ENCODE results near the gene SPATA20.

Gene SPATA20

DNA sequence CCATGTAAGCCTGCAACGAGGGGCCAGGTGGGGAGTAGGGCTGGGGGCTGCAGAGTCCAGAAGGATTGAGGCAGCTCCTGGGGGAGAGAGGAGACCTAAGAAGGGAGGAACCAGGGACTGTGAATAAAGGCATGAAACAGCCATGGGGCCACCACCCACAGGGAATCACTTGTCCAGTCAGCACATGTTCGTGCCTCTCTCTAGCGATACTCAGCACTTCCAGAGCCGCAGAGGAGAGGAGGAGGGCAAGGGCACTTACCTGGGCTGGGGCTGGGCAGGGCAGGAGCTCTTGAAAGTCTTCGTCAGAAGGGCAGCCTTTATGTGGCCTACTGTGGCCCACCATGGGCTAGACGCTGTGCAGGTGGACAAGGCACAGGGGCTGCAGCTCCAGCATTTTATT lies 37.8 kb downstream of the SPATA20 start:
- TF ChIP-seq, protein P1, sequence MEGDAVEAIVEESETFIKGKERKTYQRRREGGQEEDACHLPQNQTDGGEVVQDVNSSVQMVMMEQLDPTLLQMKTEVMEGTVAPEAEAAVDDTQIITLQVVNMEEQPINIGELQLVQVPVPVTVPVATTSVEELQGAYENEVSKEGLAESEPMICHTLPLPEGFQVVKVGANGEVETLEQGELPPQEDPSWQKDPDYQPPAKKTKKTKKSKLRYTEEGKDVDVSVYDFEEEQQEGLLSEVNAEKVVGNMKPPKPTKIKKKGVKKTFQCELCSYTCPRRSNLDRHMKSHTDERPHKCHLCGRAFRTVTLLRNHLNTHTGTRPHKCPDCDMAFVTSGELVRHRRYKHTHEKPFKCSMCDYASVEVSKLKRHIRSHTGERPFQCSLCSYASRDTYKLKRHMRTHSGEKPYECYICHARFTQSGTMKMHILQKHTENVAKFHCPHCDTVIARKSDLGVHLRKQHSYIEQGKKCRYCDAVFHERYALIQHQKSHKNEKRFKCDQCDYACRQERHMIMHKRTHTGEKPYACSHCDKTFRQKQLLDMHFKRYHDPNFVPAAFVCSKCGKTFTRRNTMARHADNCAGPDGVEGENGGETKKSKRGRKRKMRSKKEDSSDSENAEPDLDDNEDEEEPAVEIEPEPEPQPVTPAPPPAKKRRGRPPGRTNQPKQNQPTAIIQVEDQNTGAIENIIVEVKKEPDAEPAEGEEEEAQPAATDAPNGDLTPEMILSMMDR (IDR thresholded peaks at IDR 0.05; ENCODE audit: low read depth, low read length, missing control alignments): no peak
- H3K4me3 ChIP-seq (ENCODE audit: low read depth, low read length): no peak overlapping the region
- DNase-seq (ENCODE audit: low read depth): no peak

DNA sequence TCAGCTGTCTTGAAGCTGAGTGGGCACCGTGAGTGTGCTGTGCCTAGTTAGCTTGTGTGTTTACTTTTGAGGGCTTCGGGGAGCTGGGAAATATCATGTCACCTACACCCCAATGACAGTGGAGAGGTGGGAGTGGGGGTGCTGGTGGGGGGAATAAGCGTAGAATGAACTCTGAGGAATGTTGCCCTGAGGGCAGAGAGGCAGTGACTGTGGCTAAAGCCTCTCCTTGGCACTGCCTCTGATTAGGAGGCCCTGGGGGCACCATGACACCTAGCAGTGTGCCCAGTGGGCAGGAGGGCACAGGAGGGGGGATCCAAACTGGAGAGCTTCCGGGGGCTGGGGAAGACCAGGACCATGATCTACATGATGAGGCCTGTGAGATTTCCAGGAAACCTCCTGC lies 38.4 kb downstream of the SPATA20 start:
- no peak for DNase-seq (ENCODE audit: low read depth)
- TF ChIP-seq, protein P1 (IDR thresholded peaks at IDR 0.05; ENCODE audit: low read depth, low read length, missing control alignments): no peak
- H3K4me3 ChIP-seq (ENCODE audit: low read depth, low read length): no peak overlapping the region

DNA sequence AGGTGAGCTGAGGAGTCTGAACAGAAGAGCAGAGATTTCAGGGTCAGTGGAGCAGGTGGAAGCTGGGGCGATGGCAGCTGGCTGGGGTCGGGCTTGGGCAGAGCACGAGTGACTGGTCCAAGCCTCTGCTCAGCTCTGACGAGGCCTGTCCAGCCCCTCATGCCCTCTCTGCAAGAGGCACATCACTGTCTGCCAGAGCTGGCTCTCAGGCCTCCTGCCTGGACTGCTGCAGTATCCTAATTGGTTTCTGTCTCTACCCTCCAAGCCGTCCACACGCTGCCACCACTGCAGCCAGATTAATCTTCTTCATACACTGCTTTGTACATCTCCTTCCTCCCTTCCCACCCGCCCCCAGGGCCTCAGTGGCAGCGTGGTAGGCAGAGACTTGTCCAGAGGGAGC lies 38.9 kb downstream of the SPATA20 start:
- TF ChIP-seq, protein P1 (IDR thresholded peaks at IDR 0.05; ENCODE audit: low read depth, low read length, missing control alignments): no peak
- no peak overlapping the region for H3K4me3 ChIP-seq (ENCODE audit: low read depth, low read length)
- no peak for DNase-seq (ENCODE audit: low read depth)

DNA sequence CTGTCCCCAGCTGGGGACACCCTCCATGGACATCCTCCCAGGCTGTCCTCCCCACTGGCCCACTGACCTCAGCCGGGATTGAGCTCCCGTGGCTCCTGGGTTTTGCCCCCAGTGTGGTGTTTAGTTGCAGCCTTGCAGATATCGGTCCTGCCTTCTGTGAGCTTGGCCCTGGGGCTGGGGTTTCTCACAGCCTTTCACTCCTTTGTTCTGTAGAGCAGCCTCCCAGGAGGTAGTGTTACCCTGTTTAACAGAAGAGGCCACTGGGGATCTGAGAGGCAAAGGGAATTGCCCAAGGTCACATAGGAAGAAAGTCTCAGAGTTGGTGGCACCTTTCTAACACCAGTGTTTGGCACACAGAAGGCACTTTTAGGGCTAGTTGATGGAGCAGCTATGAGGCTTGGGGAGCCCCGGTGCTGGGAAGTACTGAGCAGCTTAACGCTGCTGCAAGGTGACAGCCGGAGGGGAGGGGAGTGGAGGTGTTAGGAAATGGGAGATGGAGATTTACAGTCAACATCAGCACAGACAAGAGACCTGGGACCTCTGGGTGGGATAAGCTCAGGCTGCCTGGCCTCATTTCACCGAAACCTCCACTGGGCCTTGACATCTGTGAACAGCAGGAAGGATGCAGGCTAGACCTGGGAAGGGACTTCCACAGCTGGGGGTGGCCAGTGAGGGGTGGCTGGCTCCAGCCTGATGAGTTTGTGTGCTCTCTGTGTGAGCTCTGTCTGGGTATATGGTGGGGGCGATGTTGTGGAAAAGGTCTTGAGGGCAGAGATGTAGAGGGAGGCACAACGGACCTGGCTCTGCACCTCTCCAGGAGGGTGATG lies 39.7 kb downstream of the SPATA20 start:
- TF ChIP-seq, protein P1 (IDR thresholded peaks at IDR 0.05; ENCODE audit: low read depth, low read length, missing control alignments): no peak
- H3K4me3 ChIP-seq (ENCODE audit: low read depth, low read length): no peak overlapping the region
- no peak for DNase-seq (ENCODE audit: low read depth)

DNA sequence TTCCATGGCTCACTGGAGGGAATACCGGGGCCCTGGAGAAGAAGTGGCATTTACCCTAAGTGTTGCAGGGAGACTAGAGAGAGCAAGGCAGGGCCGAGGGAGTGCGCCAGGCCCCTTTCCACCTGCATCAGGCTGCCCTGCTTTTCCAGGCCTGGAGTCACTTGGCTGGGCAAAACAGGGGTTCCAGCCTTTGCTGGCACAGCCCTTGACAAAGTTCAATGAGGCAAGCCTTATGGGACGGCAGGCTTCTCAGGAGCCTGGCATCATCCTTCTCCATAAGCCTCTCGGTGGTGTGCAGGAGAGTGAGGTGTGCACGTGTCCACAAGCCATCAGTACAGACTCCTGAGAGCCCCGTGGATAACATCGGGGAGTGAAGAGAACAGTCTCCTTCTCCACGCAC lies 40.6 kb downstream of the SPATA20 start:
- no peak overlapping the region for H3K4me3 ChIP-seq (ENCODE audit: low read depth, low read length)
- DNase-seq (ENCODE audit: low read depth): no peak
- TF ChIP-seq, protein P1 (IDR thresholded peaks at IDR 0.05; ENCODE audit: low read depth, low read length, missing control alignments): no peak

DNA sequence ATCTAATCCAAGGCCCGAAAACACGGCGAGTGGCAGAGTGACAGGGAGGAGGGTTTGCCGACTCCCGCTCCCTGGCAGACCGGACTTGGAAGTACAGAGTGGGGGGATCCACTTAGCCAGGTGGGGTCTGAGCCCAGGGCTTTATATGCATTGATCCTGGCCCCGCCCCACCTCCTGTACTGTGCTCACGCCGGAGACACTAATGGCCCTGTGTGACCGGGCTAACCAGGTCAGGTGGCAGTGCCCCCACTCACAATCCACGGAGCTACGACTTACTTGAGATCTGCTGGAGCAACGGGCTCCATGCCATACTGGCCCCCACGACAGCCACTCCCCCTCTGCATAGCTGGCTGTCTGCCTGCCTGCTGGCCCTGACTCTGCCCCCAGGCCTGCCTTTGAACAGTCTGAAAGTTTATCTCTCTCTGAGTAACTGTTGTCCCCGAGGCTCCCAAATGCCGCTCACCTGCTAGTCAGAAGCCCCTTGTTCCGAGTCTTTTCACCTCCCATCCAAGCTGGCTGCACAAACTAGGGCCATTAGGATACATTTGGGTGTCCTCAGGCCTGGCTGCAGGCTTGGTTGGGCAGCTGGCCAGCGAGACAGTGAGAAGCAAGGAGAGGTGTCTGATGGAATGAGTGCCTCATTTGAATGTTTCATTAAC lies 41.5 kb downstream of the SPATA20 start:
- no peak overlapping the region for H3K4me3 ChIP-seq (ENCODE audit: low read depth, low read length)
- TF ChIP-seq, protein P1 (IDR thresholded peaks at IDR 0.05; ENCODE audit: low read depth, low read length, missing control alignments): no peak
- no peak for DNase-seq (ENCODE audit: low read depth)

Data from GM12864 (cell line).